GM12801 (cell line): Measurements from ENCODE around the gene P2RY6.

Source experiments
- TF ChIP-seq, protein P1 (sequence below): IDR thresholded peaks from one replicate; pipeline ENCODE4 v1.5.1; 2011; ENCODE audit warnings: control low read depth; ENCODE audit not compliant: insufficient read length; ENCODE audit errors: extremely low read depth

Gene P2RY6

DNA sequence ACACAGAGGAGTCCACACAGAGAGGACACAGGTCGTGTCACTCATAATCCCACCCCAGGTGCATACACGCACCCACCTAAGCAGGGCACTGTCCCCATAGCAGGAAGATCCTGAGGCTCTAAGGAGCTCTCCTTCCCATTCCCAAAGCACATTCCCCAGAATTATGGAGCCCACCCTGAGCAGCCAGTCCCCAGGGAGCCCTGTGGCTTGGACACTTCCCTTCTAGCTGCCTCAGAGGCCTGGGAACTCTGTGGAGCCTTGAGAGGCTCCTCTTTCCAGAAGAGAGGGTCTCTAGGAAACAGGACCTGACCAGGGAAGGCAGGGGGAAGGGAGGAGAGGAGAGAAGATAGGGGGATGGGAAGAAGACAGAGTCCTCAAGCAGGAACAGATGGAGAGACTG lies 65.7 kb downstream of the P2RY6 start:
- TF ChIP-seq, protein P1, sequence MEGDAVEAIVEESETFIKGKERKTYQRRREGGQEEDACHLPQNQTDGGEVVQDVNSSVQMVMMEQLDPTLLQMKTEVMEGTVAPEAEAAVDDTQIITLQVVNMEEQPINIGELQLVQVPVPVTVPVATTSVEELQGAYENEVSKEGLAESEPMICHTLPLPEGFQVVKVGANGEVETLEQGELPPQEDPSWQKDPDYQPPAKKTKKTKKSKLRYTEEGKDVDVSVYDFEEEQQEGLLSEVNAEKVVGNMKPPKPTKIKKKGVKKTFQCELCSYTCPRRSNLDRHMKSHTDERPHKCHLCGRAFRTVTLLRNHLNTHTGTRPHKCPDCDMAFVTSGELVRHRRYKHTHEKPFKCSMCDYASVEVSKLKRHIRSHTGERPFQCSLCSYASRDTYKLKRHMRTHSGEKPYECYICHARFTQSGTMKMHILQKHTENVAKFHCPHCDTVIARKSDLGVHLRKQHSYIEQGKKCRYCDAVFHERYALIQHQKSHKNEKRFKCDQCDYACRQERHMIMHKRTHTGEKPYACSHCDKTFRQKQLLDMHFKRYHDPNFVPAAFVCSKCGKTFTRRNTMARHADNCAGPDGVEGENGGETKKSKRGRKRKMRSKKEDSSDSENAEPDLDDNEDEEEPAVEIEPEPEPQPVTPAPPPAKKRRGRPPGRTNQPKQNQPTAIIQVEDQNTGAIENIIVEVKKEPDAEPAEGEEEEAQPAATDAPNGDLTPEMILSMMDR, result no peak

DNA sequence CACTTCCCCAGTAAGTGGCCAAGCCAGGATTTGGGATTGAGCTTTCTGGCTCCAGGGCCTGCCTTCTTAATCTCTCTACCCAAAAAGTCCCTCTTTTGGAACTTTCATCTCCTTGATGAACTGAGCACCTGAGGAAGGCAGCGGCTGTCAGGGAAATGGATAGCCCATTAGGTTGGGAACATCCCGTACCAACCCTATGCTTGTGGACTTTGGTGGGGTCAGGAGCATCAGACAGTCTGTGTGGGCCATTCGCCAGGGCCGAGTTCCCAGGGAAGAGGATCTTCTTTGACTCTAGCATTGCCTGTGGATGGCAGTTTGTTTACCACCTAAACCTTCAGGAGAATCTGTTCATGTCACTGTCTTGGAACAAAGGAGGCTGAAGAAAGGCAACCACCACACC lies 66.1 kb downstream of the P2RY6 start:
- TF ChIP-seq, protein P1, result no peak

DNA sequence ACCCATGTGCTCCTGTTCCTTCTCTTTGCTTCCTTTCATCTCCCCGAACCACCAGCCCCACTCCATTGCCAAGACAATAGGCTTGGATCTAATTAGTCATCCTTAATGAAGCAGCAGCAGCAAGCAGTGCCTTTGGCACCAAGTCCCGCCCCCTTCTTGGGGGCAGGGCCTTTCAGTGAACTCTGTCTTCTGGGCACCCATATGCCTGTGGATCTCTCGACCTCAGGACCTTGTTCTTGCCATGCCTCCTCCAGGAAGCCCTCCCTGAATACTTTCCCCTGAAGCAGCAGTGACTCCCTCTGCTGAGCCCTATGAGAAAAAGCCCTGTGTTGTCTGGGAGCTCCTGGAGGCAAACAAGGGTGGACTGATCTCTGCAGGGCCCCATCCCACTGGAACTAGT lies 68.0 kb downstream of the P2RY6 start:
- TF ChIP-seq, protein P1, result no peak

DNA sequence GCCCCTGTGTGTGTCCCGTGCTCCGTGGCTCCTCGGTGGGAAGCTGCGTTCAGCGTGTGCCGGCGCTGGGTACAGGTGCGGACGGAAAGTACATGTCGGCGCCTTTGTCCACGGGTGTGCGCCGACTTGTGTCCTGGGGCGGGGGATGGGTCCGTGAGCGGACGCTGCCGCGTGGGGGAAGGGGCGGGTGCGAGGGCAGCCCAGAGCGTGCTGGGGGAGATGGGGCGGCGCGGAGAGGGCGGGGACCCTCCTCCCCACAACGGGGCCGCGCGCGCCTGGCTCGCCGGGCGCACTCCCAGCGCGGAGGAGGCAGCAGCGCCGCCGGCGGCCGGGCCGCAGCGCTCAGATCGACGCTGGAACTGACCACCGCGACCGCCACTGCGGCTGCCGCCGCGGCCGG lies 70.5 kb downstream of the P2RY6 start:
- TF ChIP-seq, protein P1, result no peak

DNA sequence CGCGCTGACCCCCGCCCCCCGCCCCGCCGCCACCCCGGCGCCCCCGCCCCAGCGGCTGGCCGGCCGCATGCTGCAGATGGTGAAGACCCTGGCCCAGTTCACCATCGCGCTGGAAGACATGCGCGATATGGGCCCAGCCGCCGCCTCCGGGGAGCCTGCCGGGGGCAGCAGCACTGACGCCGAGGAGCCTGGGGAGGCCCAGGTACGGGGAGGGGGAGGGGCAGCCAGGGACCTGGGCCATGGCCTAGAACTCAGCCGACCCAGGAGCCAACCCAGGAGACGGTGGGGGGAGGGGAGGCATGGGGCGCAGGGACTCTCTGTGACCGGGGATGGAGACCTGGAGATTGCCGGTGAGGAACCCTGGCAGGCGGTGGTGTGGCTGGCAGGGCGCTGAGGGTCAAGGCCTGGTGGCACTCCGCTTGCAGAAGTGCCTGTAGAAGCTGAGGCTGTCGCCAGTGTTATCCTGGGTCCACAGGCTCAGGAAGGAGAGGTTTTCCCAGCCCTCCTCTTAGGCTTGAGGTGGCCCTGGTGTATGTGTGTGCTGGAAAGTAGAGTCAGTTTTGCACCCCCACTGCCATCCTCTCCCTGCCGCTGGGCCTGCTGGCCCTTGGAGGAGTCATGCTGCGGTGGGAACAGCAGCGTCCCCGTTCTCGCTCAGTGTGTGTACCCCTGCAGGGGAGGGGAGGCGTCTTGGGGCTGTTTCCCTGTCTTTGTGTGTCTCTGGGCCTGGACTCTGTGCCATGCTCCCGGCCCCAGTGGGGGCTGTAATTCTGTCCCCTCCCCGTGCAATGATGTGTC lies 71.1 kb downstream of the P2RY6 start:
- TF ChIP-seq, protein P1, result no peak

DNA sequence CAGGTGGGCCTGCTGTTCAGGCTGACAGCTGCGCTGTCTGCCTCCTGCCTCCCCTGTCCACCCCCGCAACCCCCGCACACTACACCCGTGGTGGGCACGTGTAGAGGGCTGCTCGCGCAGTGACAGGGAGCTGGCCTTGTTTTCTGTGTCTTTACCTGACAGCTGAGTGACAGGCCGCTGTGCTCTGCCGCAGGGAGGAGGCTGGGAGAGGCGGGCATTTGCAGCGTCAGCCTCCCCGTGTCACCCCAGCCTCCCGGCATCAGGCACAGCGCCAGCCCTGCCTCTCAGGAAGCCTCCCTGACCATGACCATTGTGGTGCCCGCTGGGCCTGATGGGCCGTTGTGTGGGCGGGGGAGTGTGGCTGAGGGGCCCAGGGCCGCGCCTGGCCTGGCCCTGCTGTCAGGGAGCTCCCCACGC lies 72.1 kb downstream of the P2RY6 start:
- TF ChIP-seq, protein P1, result no peak

DNA sequence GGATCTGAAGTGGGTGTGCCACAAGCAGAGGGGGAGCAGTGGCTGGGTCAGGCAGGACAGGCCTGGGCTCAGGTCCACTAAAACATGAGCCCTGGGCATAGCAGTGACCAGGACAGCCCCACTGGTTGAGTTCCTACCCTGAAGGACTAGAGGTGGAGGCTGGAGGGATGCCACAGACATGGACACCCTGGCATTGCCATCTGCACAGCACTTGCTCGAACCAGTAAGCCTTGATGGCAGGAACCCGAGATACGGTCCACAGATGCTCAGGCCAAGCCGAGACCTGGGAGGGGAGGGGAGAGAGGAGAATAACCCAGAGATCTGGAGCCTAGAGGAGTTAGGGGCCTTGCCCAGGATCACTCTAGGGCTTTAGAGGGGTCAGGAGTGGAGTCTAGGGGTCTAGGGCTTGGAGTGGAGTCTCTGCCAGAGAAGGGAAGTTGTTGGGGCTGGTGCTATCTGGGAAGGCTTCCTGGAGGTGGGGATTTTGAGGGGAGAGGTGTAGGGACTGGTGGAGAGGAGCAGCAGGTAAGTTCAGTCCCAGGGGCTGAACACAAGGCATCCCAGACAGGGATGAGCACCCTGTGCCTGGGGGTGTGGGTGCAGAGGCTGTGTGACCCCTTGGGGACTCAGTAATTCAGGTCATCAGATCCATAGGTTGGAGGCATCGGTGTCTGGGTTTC lies 73.5 kb downstream of the P2RY6 start:
- TF ChIP-seq, protein P1, result no peak
